NOMO-1 (cell line): ENCODE results near the gene PDE6G.
A peak's percentile ranks its signal among the peaks of the same experiment; 100 is the strongest.

Experiments
- DNase-seq, 2 experiments: peaks; one replicate each; lab custom pipeline; 2025; ENCODE audit not compliant: unreplicated experiment in 2 of 2; lab: John Stamatoyannopoulos, UW

The PDE6G gene

GRCh38 chr17:81656118-81656743, at the start of gene PDE6G:
TSS of gene PDE6G (minus strand) at chr17:81656542. CDS start at chr17:81653305, 3,237 bp downstream.
- no peak for DNase-seq

GRCh38 chr17:81705518-81706231, 49.3 kb upstream of the PDE6G start:
- DNase-seq = no peak

DNA sequence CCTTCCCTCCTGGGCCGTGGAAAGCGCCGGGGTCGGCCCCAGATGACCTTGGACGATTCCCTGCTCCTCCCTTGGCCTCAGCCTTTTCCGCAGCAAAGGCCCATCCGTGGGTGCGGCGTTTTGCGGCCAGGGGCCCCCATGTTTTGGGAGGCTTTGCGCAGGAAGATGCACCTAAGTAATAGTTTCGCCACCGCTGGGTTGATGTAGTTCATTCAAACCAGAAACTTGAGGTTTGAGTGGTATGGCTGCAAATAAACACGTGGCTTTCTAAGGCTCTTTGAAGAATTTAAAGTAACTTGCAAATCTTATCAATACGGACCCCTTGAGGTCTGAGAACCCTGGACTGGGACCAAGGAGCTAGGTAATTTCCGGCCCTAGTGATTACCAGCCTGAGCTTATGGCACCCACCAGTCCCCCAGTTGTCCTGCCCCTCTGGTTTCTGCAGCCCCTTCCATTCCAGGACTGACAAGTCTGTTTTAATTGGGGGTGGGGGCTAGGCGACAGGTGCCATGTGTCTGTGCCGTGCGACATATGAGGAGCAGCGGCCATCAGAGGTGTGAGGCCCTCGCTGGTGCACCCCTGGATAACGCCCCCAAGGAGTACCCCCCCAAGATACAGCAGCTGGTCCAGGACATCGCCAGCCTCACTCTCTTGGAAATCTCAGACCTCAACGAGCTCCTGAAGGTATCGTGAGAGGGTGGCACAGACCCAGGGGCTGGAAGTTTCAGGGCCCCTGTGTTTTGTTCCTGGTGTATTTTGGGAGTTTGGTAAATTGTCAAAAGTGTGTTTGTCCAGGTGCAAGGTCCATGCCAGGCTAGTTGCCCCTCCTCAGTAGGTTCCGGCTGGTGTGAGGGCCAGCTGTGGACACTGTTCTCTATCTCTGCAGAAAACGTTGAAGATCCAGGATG, 47.7 kb upstream of the PDE6G start:
- DNase-seq = peak in 1 of 2 experiments; percentile 11

- peak; percentile 93 to 95 for DNase-seq
Observed at GRCh38 chr17:81702934-81703746, 46.8 kb upstream of the PDE6G start, which contains the start of gene MRPL12. TSS of gene MRPL12 (plus strand) at chr17:81703367. CDS start at chr17:81703502, 135 bp downstream.

- DNase-seq = peak; percentile 17 to 55
Observed at GRCh38 chr17:81701288-81702071, 45.1 kb upstream of the PDE6G start.

- no peak for DNase-seq
Observed at GRCh38 chr17:81700353-81701287, 44.3 kb upstream of the PDE6G start.

- DNase-seq = no peak
Observed at GRCh38 chr17:81697261-81698044, 41.1 kb upstream of the PDE6G start.

- DNase-seq = no peak
Observed at GRCh38 chr17:81696218-81696941, 40.0 kb upstream of the PDE6G start.

DNA sequence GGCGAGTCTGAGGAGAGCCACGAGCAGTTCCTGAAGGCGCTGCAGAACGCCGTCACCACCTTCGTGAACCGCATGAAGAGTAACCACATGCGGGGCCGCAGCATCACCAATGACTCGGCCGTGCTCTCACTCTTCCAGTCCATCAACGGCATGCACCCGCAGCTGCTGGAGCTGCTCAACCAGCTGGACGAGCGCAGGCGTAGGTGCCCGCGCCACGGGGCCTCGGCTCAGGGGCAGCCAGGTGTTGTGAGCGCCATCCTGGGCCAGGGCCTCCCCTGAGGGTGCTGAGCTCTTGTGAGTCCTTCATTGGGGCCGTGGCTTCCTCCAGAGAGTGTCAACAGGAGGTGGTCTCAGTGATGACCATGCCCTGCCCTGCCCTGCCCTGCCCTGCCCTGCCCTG, 39.5 kb upstream of the PDE6G start:
- DNase-seq = no peak

DNA sequence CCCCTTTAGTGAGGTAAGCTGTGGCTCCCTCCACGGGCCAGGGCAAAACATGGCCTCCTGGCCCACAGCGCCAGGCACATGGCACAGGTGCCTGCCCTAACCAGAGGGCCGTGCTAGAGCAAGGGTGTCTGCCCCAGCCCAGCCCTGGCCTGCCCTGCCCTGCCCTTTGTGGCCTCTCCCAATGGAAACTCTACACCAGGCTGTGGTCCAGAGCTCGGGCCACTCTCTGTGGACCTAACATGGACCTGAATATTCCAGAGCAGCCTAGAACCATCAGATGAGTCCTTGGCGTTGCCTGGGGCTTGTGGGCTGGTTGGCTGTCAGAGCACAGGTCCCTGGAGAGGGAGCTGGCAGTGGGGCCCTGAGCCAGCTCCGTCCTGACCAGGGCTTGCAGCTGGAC, 38.9 kb upstream of the PDE6G start:
- no peak for DNase-seq

GRCh38 chr17:81694810-81695209, 38.5 kb upstream of the PDE6G start:
- no peak for DNase-seq

DNA sequence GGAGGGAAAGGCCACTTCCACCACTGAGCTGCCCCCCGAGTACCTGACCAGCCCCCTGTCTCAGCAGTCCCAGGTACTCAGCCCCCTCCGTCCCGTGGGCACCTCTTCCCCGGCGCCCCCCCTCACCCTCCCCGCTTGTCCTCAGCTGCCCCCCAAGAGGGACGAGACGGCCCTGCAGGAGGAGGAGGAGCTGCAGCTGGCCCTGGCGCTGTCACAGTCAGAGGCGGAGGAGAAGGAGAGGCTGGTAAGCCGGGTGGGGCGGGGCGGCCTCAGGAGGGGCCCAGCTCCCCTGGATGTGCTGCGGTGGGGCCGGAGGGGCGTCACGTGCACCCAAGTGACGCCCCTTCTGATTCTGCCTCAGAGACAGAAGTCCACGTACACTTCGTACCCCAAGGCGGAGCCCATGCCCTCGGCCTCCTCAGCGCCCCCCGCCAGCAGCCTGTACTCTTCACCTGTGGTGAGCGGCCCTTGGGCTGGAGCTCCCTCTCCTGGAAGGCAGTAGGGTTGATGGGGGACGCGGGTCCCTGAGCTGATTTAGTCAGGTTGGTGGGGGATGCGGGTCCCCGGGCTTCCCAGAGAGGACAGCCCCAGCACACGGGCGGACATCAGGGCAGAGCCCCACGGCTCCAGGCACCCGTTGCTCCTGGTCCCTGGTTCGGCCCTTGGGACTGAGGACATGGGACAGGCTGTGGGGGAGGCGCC, 37.3 kb upstream of the PDE6G start:
- no peak for DNase-seq

- no peak for DNase-seq
Observed at GRCh38 chr17:81691608-81692007, 35.3 kb upstream of the PDE6G start.

- no peak for DNase-seq
Observed at GRCh38 chr17:81691196-81691595, 34.9 kb upstream of the PDE6G start.

GRCh38 chr17:81690549-81690948, 34.2 kb upstream of the PDE6G start:
- no peak for DNase-seq

GRCh38 chr17:81690066-81690465, 33.7 kb upstream of the PDE6G start:
- no peak for DNase-seq

DNA sequence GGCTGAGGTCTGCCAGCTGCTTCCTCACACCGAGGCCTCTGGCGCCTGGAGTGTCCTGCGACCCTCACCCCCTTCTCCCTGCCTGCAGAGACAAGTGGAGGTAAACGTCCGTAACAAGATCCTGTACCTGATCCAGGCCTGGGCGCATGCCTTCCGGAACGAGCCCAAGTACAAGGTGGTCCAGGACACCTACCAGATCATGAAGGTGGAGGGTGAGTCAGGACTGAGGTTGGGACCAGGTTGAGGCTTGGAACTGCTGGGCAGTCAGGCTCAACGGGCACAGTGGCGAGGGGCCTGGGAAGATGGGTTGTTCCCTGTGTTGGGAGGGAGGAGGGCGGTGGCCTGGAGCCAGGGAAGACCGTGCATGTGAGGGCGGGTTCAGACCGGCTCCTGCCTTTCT, 32.3 kb upstream of the PDE6G start:
- DNase-seq = no peak
